ENCODE data around the gene PSEN1.

DNA sequence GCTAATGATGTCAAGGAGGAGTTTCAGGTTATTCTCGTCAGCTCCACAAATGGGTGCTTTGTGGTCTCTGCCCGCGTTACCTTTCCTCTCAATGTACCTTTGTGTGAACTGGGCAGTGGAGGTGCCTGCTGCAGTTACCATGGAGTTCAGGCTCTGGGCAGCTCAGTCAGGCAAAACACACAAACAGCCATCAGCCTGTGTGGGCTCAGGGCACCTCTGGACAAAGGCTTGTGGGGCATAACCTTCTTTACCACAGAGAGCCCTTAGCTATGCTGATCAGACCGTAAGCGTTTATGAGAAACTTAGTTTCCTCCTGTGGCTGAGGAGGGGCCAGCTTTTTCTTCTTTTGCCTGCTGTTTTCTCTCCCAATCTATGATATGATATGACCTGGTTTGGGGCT lies 84.3 kb downstream of the PSEN1 start:
- TF ChIP-seq CTCF (IDR thresholded peaks at IDR 0.05): no peak
- no peak for TF ChIP-seq POLR2A (IDR thresholded peaks at IDR 0.05)
